ENCODE measurements around the gene ITM2C.

ITM2C gene

DNA sequence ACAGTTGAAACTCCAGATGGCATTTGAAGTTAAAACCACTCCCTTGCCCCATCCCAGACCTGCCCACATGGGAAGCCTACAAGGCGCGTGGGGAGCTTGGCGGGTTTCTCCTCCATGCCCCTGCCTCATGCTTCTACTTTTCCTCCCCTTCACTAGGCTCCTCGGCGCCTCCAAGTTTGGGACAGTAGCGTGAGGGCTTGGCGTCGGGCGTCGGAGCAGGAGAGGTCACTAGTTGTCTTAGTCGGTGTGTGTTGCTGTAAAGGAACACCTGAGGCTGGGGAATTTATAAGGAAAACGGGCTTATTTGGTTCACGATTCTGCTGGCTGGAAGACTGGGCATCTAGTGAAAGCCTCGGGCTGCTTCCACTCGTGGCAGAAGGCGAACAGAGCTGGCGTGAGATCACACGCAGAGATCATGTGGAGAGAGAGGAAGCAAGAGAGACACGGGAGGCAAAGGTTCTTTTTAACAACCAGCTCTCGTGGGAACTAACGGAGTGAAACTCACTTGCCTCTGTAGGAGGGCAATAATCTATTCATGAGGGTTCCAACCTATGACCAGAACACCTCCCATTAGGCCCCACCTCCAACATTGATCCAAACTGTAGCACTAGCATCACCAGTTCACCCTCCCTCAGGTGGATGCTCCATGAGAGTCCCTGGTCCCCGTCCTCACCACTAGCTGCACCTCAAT is 25.3 kb downstream of the ITM2C start:
- Mint-ChIP-seq H3K27ac (no peak overlapping the region), H3K4me1 (ENCODE audit: low read depth) (peaks cover 59% of the 10 kb centered on the region), H3K4me3 (no peak overlapping the region), H3K36me3 (ENCODE audit: low read depth) (peaks cover 5% of the 10 kb centered on the region), H3K27me3 (peaks cover 14% of the 10 kb centered on the region), H3K9me3 (peaks cover 3% of the 10 kb centered on the region)

DNA sequence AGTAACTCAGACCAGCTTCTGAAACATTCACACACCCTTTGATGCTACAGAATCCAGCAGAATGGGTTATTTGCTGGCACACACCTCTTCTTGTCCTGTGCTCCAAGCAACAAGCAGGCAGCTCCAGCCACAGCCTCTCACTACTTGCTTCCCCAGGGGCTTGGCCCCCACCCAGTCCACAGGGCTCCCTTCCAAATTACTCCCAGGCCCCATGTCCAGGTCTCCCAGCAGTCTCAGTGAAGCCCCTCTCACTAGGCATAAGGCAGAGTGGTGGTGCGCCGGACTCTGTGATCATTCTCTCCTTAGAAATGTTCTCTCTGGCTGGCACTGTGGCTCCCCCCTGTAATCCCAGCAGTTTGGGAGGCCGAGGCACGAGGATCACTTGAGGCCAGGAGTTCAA is 25.9 kb downstream of the ITM2C start:
- H3K9me3 Mint-ChIP-seq = peaks cover 3% of the 10 kb centered on the region
- peaks cover 14% of the 10 kb centered on the region for H3K27me3 Mint-ChIP-seq
- peaks cover 5% of the 10 kb centered on the region for H3K36me3 Mint-ChIP-seq (ENCODE audit: low read depth)
- H3K4me1 Mint-ChIP-seq (ENCODE audit: low read depth) = peaks cover 56% of the 10 kb centered on the region
- H3K4me3 Mint-ChIP-seq = no peak overlapping the region
- no peak overlapping the region for H3K27ac Mint-ChIP-seq

GRCh38 chr2:230891064-230891463 is 26.3 kb downstream of the ITM2C start:
- peak overlapping the region; percentile 45 for H3K27ac Mint-ChIP-seq
- peaks cover 3% of the 10 kb centered on the region for H3K9me3 Mint-ChIP-seq
- H3K27me3 Mint-ChIP-seq = peaks cover 14% of the 10 kb centered on the region
- H3K36me3 Mint-ChIP-seq (ENCODE audit: low read depth) = peaks cover 5% of the 10 kb centered on the region
- no peak overlapping the region for H3K4me3 Mint-ChIP-seq
- peaks cover 56% of the 10 kb centered on the region for H3K4me1 Mint-ChIP-seq (ENCODE audit: low read depth)

DNA sequence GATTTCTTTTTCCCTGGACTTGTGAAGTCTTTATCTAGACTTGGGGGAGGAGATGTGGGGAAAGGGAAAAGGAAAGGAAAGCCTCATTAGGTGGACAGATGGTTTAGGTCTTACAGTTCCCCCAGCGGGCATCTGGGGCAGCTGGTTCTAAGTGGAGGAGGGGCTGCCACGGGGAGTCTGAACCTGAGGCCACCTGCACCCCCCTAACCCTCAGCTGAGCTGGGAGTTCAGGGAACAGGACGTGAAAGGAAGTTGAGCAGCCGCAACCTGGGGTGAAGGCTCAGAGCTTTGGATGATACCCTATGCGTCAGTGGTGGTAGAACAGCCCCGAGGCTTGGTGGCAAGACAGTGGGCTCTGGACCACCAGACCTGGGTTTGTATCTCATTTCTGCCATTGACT is 26.8 kb downstream of the ITM2C start:
- H3K9me3 Mint-ChIP-seq = peaks cover 3% of the 10 kb centered on the region
- H3K4me3 Mint-ChIP-seq = no peak overlapping the region
- H3K27me3 Mint-ChIP-seq = peaks cover 14% of the 10 kb centered on the region
- peaks cover 54% of the 10 kb centered on the region for H3K4me1 Mint-ChIP-seq (ENCODE audit: low read depth)
- H3K27ac Mint-ChIP-seq = peak overlapping the region; percentile 45
- H3K36me3 Mint-ChIP-seq (ENCODE audit: low read depth) = peaks cover 5% of the 10 kb centered on the region

- H3K27me3 Mint-ChIP-seq = peaks cover 16% of the 10 kb centered on the region
- no peak overlapping the region for H3K27ac Mint-ChIP-seq
- H3K9me3 Mint-ChIP-seq = peaks cover 3% of the 10 kb centered on the region
- H3K4me1 Mint-ChIP-seq (ENCODE audit: low read depth) = peaks cover 60% of the 10 kb centered on the region
- H3K36me3 Mint-ChIP-seq (ENCODE audit: low read depth) = peaks cover 5% of the 10 kb centered on the region
- H3K4me3 Mint-ChIP-seq = no peak overlapping the region
Measured at GRCh38 chr2:230893338-230893737, 28.6 kb downstream of the ITM2C start.

GRCh38 chr2:230893841-230894781 is 29.4 kb downstream of the ITM2C start:
- H3K4me3 Mint-ChIP-seq = no peak overlapping the region
- H3K27ac Mint-ChIP-seq = peak overlapping the region; percentile 57
- peaks cover under 1% of the 10 kb centered on the region for H3K9me3 Mint-ChIP-seq
- peaks cover 60% of the 10 kb centered on the region for H3K4me1 Mint-ChIP-seq (ENCODE audit: low read depth)
- peaks cover under 1% of the 10 kb centered on the region for H3K36me3 Mint-ChIP-seq (ENCODE audit: low read depth)
- peaks cover 16% of the 10 kb centered on the region for H3K27me3 Mint-ChIP-seq

GRCh38 chr2:230895536-230896345 is 31.0 kb downstream of the ITM2C start:
- no peak overlapping the region for H3K27ac Mint-ChIP-seq
- H3K27me3 Mint-ChIP-seq = peaks cover 11% of the 10 kb centered on the region
- H3K4me3 Mint-ChIP-seq = no peak overlapping the region
- H3K9me3 Mint-ChIP-seq = no peaks in the 10 kb centered on the region
- H3K36me3 Mint-ChIP-seq (ENCODE audit: low read depth) = no peaks in the 10 kb centered on the region
- peaks cover 67% of the 10 kb centered on the region for H3K4me1 Mint-ChIP-seq (ENCODE audit: low read depth)

DNA sequence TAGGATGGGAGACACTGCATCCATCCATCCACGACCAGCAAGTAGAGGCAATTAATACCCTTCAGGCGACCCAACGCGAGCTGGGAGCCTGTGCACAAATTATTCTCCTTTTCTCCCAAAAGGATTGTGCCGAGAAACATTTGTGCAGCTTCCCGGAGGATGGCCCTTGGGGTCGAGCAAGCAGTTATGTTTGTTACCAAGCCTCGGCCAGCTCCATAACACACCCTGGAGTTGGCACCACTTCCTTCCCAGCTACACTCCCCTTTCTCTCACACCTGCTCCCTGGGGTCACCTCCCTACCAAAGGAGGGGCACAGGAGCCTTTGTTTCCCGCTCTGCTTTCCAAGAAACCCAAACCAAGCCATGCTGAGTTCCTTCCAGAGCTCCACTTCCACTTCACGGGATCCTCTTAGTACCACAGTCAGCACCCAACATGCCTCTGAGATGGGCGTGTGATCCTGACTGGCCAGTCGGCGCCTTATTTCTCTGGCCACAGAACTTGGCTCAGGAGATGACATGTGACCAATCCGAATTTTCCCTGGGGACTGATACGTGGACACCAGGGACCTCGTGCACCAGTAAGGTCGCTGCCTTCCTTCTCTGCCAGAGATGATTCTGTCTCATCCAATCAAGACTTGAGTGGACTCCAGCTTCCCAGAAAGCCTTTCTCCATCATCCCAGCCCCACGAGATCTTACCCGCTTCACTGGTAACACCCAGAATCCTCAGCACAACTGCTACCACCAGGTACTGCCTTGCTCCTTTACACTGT is 31.8 kb downstream of the ITM2C start:
- H3K27ac Mint-ChIP-seq = no peak overlapping the region
- peaks cover 59% of the 10 kb centered on the region for H3K4me1 Mint-ChIP-seq (ENCODE audit: low read depth)
- H3K36me3 Mint-ChIP-seq (ENCODE audit: low read depth) = no peaks in the 10 kb centered on the region
- H3K9me3 Mint-ChIP-seq = no peaks in the 10 kb centered on the region
- peaks cover 11% of the 10 kb centered on the region for H3K27me3 Mint-ChIP-seq
- H3K4me3 Mint-ChIP-seq = no peak overlapping the region

DNA sequence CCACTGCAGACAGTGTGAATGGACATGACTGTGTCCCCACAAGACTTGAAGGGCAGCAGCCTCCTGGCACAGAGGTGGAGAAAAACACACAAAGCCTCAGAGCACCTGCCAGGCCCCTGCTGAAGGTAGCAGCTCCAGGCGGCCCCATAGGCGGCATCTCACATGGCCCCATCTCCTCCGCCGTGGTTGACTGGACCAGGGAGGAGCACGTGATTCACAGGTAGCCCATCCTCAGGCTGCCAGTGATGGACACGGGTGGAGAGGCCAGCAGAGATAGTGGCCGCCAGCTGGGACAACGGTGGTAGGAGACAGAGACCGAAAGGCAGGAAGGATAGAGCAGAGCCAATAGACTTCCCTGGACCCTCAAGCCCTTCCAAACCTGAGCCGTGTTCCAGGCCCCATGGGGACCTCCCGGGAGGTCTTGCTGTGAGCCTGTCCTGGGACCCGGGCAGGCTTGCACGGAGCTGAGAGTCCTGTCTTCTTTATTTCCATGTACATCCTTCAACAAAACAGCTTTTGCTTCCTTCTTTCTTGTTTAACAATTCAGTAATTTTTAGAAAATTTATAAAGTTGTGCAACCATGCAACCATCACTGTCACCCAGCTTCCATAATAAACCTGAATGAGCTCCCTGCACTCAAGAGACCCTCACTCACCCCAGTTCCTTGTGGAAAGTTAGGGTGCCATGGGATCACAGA is 33.4 kb downstream of the ITM2C start:
- Mint-ChIP-seq H3K9me3 (no peaks in the 10 kb centered on the region), H3K36me3 (ENCODE audit: low read depth) (no peaks in the 10 kb centered on the region), H3K4me1 (ENCODE audit: low read depth) (peaks cover 62% of the 10 kb centered on the region), H3K4me3 (no peak overlapping the region), H3K27me3 (peaks cover 6% of the 10 kb centered on the region), H3K27ac (no peak overlapping the region)

GRCh38 chr2:230898713-230899091 is 34.0 kb downstream of the ITM2C start:
- H3K9me3 Mint-ChIP-seq = no peaks in the 10 kb centered on the region
- H3K4me1 Mint-ChIP-seq (ENCODE audit: low read depth) = peaks cover 62% of the 10 kb centered on the region
- peaks cover 6% of the 10 kb centered on the region for H3K27me3 Mint-ChIP-seq
- no peak overlapping the region for H3K27ac Mint-ChIP-seq
- H3K36me3 Mint-ChIP-seq (ENCODE audit: low read depth) = no peaks in the 10 kb centered on the region
- H3K4me3 Mint-ChIP-seq = no peak overlapping the region

GRCh38 chr2:230899287-230899686 is 34.5 kb downstream of the ITM2C start:
- peak overlapping the region; percentile 65 for H3K27ac Mint-ChIP-seq
- no peaks in the 10 kb centered on the region for H3K36me3 Mint-ChIP-seq (ENCODE audit: low read depth)
- peaks cover 6% of the 10 kb centered on the region for H3K27me3 Mint-ChIP-seq
- peaks cover 62% of the 10 kb centered on the region for H3K4me1 Mint-ChIP-seq (ENCODE audit: low read depth)
- no peak overlapping the region for H3K4me3 Mint-ChIP-seq
- H3K9me3 Mint-ChIP-seq = no peaks in the 10 kb centered on the region

DNA sequence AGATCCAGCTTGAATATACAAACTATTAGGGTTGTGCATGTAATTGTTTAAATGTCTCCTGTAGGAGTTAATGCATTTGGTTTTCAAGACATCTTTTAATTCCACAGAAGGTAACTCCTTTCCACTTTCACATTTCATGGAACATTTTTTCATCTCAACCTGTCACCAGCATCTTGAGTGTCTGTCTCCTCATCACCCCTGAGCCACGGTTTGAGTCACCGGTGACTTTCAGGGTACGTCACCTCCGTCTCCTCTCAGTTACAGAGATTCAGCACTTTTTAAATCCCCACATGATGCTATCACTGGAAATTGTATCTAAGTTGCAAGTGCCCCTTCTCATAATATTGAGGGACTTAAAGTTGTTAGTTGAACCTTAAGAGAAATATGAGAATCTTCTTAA is 35.0 kb downstream of the ITM2C start:
- peaks cover 62% of the 10 kb centered on the region for H3K4me1 Mint-ChIP-seq (ENCODE audit: low read depth)
- peak overlapping the region; percentile 65 for H3K27ac Mint-ChIP-seq
- H3K27me3 Mint-ChIP-seq = peaks cover 6% of the 10 kb centered on the region
- H3K4me3 Mint-ChIP-seq = no peak overlapping the region
- H3K36me3 Mint-ChIP-seq (ENCODE audit: low read depth) = no peaks in the 10 kb centered on the region
- H3K9me3 Mint-ChIP-seq = no peaks in the 10 kb centered on the region

DNA sequence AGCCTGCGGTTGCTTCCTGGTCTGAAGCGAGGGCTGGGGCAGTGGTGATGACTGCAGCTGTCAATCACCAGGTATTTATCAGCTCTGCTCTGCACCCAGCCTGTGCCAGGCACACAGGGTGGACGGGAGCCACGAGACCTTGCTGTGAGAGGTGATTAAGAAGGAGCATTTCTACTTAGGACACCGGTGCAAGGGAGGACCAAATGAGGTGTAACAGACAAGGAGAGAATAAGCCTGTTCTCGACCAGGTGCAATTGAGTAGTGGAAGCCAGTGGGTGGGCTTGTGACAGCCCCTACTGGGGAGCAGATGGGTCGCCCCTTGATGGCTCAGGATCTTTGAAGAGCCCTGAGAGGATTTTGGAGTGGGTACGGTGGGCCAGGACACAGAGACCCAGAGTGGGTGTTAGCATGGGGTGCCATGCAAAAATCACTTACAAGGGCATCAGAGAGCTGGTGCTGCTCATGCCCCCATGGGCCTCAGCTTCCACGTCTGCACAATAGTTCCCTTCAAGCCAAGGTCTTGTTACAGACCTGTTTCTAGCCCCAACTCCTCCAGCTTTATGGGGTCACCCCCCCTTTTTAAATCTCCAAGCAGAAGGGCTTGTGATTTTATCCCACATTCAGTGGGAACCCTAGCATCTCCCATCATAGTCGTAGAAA is 35.7 kb downstream of the ITM2C start:
- H3K4me1 Mint-ChIP-seq (ENCODE audit: low read depth) = peaks cover 66% of the 10 kb centered on the region

More for the DNA sequence above, 35.7 kb downstream of the ITM2C start:
- Mint-ChIP-seq H3K27ac (no peak overlapping the region), H3K27me3 (peaks cover 6% of the 10 kb centered on the region), H3K4me3 (no peak overlapping the region), H3K9me3 (no peaks in the 10 kb centered on the region), H3K36me3 (ENCODE audit: low read depth) (no peaks in the 10 kb centered on the region)
